ENCODE results near the gene ZNF483.
"Not testable (repeated sequence)": the region's sequence is repeated elsewhere in the genome, so short reads cannot be mapped to it uniquely, and the experiment has no call there.

Gene ZNF483

GRCh38 chr9:111610149-111610548 is 85.2 kb downstream of the ZNF483 start:
- no peak for DNase-seq (ENCODE audit: low read depth, low spot score)

- no peak for DNase-seq (ENCODE audit: low read depth, low spot score)
Measured at GRCh38 chr9:111610845-111611244, 85.9 kb downstream of the ZNF483 start.

- no peak for DNase-seq (ENCODE audit: low read depth, low spot score)
Measured at GRCh38 chr9:111613436-111614040, 88.6 kb downstream of the ZNF483 start.

DNA sequence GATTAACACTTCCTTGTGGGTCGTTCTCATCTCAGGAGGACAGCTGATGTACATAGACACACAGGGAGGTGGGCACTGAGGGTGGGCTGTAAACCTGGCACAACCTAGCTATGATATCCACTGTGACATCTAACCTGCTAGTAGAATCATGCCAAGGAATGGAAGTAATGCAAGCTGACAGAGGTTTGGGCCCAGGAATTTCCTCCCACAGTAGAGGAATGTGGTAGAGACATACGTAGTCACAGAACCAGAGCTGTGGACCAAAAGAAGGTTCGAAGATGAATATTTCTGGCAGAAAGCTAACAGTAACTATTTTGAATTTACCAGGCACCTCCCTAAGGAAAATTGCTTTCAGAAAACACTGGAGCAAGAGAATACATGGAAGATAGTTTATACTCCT is 90.9 kb downstream of the ZNF483 start:
- DNase-seq (ENCODE audit: low read depth, low spot score), result no peak

GRCh38 chr9:111617349-111617748 is 92.4 kb downstream of the ZNF483 start:
- DNase-seq (ENCODE audit: low read depth, low spot score), result not testable (repeated sequence)

DNA sequence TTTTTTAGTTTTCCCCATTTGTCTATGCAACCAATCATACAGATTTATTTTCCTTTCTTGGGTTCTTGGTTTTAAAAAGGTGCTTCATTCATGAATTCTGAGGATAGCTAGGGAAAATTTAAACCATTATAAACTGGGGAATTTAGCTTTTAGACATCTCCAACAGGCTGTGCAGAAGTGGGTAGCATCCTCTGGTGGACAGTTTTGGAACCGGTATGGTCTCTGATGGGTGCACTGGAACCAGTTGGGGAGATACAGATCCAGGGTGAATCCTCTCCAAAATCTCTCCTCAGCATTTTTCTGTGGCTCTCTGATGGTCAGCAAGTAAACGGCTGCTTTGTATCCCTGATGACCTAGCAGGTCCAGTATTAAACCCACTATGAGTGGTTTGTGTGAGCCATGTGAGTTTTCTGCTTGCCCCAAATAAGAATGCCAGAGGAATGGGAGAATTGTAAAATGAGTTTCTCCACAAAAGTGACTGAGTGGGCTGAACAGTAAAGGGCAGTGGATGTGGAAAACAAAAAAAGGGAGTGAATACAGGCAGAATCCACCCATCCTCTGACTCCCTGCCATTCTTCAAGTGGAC is 97.0 kb downstream of the ZNF483 start:
- no peak for DNase-seq (ENCODE audit: low read depth, low spot score)

GRCh38 chr9:111622626-111623025 is 97.6 kb downstream of the ZNF483 start:
- no peak for DNase-seq (ENCODE audit: low read depth, low spot score)

Data from brain pericyte (primary cell).